Stomach (tissue), 9 donors: ENCODE measurements around the gene TFF3. TPM values are rescaled to one million over a fixed set of nuclear protein-coding genes. Genes with fewer than 3 reads are reported as not detected.

Source experiments
- DNase-seq, 2 donors: peaks; one replicate each; pipeline versions ENCODE4 v3.0.0 to v3.0.0-alpha.2; 2013 to 2019
- H3K27ac ChIP-seq, 5 donors: fragments of 200-600 bp in 4 of 5; sonication (generic) in 4 of 5; one replicate each; pipeline ENCODE4 v1.5.1; 2013 to 2019; ENCODE audit warnings: mild to moderate bottlenecking in 1 of 5, moderate library complexity in 1 of 5
- H3K27me3 ChIP-seq, 3 donors: fragments of 200-600 bp; sonication (generic); one replicate each; pipeline ENCODE4 v1.5.1; 2017 to 2019; ENCODE audit warnings: mixed run types in 1 of 3
- H3K36me3 ChIP-seq, 4 donors: fragments of 200-600 bp; sonication (generic); 1 replicate in 3 of 4; 2 replicates in 1 of 4; pipeline ENCODE4 v1.5.1; 2016 to 2019
- H3K4me1 ChIP-seq, 4 donors: fragments of 200-600 bp; sonication (generic); one replicate each; pipeline ENCODE4 v1.5.1; 2016 to 2019
- H3K4me3 ChIP-seq, 4 donors: fragments of 200-600 bp; sonication (generic) in 3 of 4; one replicate each; pipeline ENCODE4 v1.5.1; 2016 to 2019; ENCODE audit warnings: mild to moderate bottlenecking in 1 of 4
- H3K9me3 ChIP-seq, 4 donors: fragments of 200-600 bp; sonication (generic); one replicate each; pipeline ENCODE4 v1.5.1; 2016 to 2019
- EP300 ChIP-seq: sonication (generic); formaldehyde crosslinking; IDR thresholded peaks from one replicate; pipeline ENCODE4 v1.6.1; 2017; ENCODE audit warnings: antibody characterized with exemption
- POLR2A ChIP-seq, 4 donors: fragments of 450-650 bp; IDR thresholded peaks; one replicate each; pipeline ENCODE4 v1.6.1; 2016; ENCODE audit warnings: antibody characterized with exemption in 4 of 4, control low read depth in 2 of 4, mild to moderate bottlenecking in 1 of 4, moderate library complexity in 1 of 4
- POLR2AphosphoS5 ChIP-seq, 3 donors: sonication (generic); formaldehyde crosslinking; IDR thresholded peaks; one replicate each; pipeline ENCODE4 v1.6.1; 2016; ENCODE audit warnings: antibody characterized with exemption in 3 of 3
- WGBS, 5 donors: extraction: QIAGEN DNeasy Blood & Tissue Kit in 3 of 5; methylation state at CpG; one replicate each; pipeline versions ENCODE4 v1.1.5 to v1.1.7; 2013 to 2018; 5-methylcytosine and 5-hydroxymethylcytosine counted together
- intact Hi-C: fragments of 100-400 bp; cut with DNase I; formaldehyde crosslinking; loops from one replicate; pipeline ENCODE4 v1.15.1; 2023; ENCODE audit warnings: low total_unique reads
- polyA plus RNA-seq, 3 donors: library from polyadenylated mRNA; stranded (reverse); fragments of 200-250 nt; gene quantifications; one replicate each; pipeline ENCODE4 v1.2.3, GENCODE V29; 2013
- total RNA-seq, 5 donors: library from RNA; depleted of rRNA; stranded (reverse); fragments of >200 nt; gene quantifications; one replicate each; pipeline versions ENCODE4 v1.1.0 to v1.2.3, GENCODE V29; 2014 to 2016
- TF ChIP-seq, protein P1 (sequence below), 7 experiments: fragments of 450-650 bp in 4 of 7; fragments of 200-600 bp in 3 of 7; sonication (generic) in 3 of 7; IDR thresholded peaks; one replicate each; pipeline ENCODE4 v1.5.1; 2016 to 2019; ENCODE audit warnings: antibody characterized with exemption in 7 of 7, control low read depth in 2 of 7, mild to moderate bottlenecking in 1 of 7
- donor health status: healthy with polysubstance abuse.
- donor health status: Bipolar disorder and iron deficiency.
- donor health status: healthy.

Gene TFF3
- total and polyA plus RNA-seq, 8 donors, result 2.0 to 488 (median 27.3) TPM

DNA sequence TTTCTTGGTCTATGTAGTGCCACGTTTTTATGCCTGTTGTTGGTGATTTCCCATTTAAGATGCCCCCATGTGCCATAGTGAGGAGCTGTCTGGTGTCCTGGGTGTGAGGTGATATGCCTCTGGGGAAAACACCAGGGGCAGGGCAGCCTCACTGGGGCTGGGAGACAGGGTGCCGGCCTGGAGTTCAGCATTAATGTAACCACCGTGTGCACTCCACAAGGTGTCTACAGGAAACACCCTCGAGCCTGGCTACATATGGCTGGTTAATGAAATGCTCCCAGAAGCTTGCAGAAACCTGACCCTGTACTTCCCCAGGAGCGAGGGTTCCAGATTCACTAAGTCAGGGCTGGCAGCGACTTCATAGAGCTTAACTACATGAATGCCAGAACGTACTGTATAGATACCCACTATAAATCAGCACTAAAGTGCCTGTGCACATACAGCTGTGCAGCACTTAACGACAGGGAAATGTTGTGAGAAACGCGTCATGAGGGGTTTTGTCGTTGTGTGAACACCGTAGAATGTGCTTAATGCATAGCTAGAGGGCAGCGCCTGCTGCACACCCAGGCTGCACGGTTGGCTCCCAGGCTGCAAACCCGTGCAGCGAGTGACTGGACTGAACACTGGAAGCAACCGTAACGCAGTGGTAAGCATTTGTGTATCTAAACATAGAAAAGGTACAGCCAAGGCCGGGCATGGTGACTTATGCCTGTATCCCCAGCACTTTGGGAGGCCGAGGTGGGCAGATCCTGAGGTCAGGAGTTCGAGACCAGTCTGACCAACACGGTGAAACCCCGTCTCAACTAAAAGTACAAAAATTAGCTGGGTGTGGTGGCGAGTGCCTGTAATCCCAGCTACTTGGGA is 25.2 kb upstream of the TFF3 start:
- Histone ChIP-seq H3K27me3 (peaks cover 0 to 6% (median 0%) of the 10 kb centered on the region in 3 donors), H3K27ac (no peak overlapping the region), H3K4me3 (no peak overlapping the region), H3K4me1 (peaks cover 4 to 18% (median 14%) of the 10 kb centered on the region in 4 donors), H3K36me3 (no peaks in the 10 kb centered on the region), H3K9me3 (no peaks in the 10 kb centered on the region)
- intact Hi-C loops, result loop anchor here (10.0 kb wide), 1 partner anchor 104 kb away; no protein-coding TSS in a partner anchor
- 81 to 89% (median 84%) methylated on average over 24 of the region's 24 CpGs for WGBS, 5 donors
- TF ChIP-seq POLR2AphosphoS5 (IDR thresholded peaks at IDR 0.05) (no peak), EP300 (no peak), POLR2A (IDR thresholded peaks at IDR 0.05) (no peak)
- TF ChIP-seq, protein P1, sequence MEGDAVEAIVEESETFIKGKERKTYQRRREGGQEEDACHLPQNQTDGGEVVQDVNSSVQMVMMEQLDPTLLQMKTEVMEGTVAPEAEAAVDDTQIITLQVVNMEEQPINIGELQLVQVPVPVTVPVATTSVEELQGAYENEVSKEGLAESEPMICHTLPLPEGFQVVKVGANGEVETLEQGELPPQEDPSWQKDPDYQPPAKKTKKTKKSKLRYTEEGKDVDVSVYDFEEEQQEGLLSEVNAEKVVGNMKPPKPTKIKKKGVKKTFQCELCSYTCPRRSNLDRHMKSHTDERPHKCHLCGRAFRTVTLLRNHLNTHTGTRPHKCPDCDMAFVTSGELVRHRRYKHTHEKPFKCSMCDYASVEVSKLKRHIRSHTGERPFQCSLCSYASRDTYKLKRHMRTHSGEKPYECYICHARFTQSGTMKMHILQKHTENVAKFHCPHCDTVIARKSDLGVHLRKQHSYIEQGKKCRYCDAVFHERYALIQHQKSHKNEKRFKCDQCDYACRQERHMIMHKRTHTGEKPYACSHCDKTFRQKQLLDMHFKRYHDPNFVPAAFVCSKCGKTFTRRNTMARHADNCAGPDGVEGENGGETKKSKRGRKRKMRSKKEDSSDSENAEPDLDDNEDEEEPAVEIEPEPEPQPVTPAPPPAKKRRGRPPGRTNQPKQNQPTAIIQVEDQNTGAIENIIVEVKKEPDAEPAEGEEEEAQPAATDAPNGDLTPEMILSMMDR (IDR thresholded peaks at IDR 0.05), result no peak
- DNase-seq, result no peak

DNA sequence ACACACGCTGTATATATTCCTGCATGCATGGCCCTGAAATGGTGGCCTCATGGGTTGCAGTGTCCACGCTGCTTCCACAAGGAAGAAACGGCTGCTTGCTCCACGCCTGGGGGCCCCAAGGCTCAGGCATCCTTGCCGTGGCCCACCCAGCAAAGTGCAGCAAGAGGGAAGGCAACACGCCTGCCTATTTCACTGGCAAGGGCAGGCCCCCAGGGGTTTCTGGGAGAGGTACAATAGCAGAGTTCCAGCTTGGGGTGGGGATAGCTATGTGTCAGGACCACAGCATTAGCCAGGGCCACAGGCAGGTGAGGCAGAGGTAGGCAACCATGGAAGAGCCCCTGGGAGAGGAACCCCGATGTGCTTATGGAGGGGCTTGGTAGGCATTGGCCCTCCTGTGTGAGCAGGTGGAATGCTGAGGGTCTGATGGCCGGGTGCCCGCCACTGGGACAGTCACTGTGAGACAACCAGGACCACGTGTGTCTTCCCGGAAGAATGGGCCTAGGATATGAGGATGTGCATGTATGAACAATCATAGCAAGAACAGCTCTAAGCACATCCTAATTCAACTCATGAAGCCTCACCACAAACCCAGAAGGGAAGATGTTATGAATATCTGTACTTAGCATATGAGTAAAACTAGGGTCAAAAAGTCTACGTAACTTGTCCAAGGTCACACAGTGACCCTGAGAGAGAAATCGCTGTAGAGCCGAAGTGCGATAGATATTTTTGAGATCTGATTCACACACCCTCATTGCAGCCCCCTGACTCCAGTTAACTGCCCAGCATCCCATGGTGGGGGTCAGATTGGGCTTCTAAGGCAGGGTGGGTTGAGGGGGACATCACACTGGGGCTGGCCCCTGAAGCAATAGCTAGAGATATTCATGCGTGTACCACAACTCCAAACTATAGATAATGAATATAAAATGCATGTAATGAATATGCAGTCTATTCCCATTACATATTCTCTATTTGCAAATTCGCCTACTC is 23.8 kb upstream of the TFF3 start:
- no peak for DNase-seq
- Histone ChIP-seq H3K9me3 (no peaks in the 10 kb centered on the region), H3K27ac (peak overlapping the region in 1 of 5 donors; percentile 78), H3K36me3 (no peaks in the 10 kb centered on the region), H3K4me3 (no peak overlapping the region), H3K4me1 (peaks cover 4 to 18% (median 14%) of the 10 kb centered on the region in 4 donors), H3K27me3 (peaks cover 0 to 18% (median 0%) of the 10 kb centered on the region in 3 donors)
- intact Hi-C loops, result no loop called here
- 86 to 93% (median 91%) methylated on average over 15 to 17 of the region's 17 CpGs for WGBS, 5 donors
- TF ChIP-seq EP300 (no peak), POLR2A (IDR thresholded peaks at IDR 0.05) (no peak), POLR2AphosphoS5 (IDR thresholded peaks at IDR 0.05) (no peak)
- TF ChIP-seq, protein P1 (IDR thresholded peaks at IDR 0.05), result no peak

DNA sequence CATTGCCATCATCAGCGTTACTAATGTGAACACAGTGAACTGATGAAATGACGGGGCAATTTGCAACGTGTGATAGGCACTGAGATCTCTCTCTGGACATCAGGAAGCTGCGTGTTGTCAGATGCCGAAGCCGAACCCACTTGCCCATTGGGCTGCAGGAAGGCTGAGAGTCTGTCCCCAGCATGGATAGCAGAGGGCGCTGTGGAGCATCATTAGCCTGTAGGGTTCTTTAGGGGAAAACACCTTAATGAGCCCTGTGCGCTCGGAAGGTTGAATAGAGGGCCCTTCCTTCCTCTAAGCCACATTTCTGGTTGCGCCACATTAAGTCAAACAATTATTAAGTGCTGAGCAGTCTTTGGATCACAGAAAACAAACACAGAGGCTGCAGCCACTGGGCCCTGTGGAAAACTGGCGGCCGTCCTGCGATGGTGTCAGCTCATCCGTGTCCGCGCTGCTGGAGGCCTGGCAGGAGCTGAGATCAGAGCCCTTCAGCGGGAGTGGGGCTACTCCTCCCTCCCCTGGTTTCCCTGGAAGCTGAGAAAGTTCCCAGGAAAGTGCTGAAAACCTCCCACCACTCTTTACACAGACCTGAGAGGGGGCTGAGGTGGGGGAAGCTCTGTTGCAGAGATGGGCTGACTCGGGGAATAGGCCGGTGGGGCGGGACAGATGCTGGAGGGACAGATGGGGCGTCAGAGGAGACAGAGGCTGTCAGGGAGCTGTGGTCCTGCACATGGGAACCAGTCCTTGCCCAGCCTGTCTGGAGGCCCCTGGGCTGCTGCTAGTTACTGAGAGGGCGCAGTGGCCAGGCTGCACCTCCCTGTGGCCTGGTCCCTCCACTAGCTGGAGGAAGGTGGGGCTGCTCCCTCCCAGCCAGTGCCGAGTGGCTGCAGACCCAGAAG is 22.9 kb upstream of the TFF3 start:
- no peak overlapping the region for H3K4me3 ChIP-seq
- peaks cover 0 to 25% (median 0%) of the 10 kb centered on the region in 3 donors for H3K27me3 ChIP-seq
- intact Hi-C loops, result no loop called here
- 18 to 32% (median 28%) methylated on average over 22 to 23 of the region's 23 CpGs for WGBS, 5 donors
- TF ChIP-seq, protein P1 (IDR thresholded peaks at IDR 0.05), result peak in 5 of 7 experiments; percentile 52 to 77 (median 73)
- TF ChIP-seq POLR2A (IDR thresholded peaks at IDR 0.05), result no peak
- peak in 2 of 3 donors; percentile 50 to 73 for TF ChIP-seq POLR2AphosphoS5 (IDR thresholded peaks at IDR 0.05)
- TF ChIP-seq EP300, result no peak
- DNase-seq, result peak; percentile 90 to 95
- H3K4me1 ChIP-seq, result peaks cover 4 to 18% (median 14%) of the 10 kb centered on the region in 4 donors
- H3K27ac ChIP-seq, result peak overlapping the region in 3 of 5 donors; percentile 16 to 78 (median 42)
- H3K36me3 ChIP-seq, result no peaks in the 10 kb centered on the region
- H3K9me3 ChIP-seq, result no peaks in the 10 kb centered on the region
